ENCODE data around the gene AOPEP. TPM values are rescaled to one million over a fixed set of nuclear protein-coding genes. Genes with fewer than 3 reads are reported as not detected.

The AOPEP gene
- total and polyA plus RNA-seq, 9 of the 15 experiments (the other 6 are each of a cell fraction or from before 2014, with no cell fraction given): 4.5 to 19.3 (median 13.5) TPM

GRCh38 chr9:95125652-95126051, 399.2 kb downstream of the AOPEP start:
- no TSS peak for BruUV-seq (replicated peaks)
- in situ Hi-C loops (cut with MboI) (loop anchor here (10.0 kb wide), 1 partner anchor 341 kb away; no protein-coding TSS in a partner anchor), intact Hi-C loops (cut with micrococcal nuclease) (loop anchor here (10.0 kb wide), 1 partner anchor 571 kb away; the partner anchor contains the start of gene PCAT7)
- no peak overlapping the region for H3K4me2 ChIP-seq (ENCODE audit: insufficient read depth, low read length)
- H2AFZ ChIP-seq (ENCODE audit: low read depth, low read length): no peak overlapping the region
- no peak for DNase-seq (ENCODE audit: extremely low read depth in 1 of 4, low spot score in 3 of 4)
- no peak overlapping the region for H3K27ac ChIP-seq (ENCODE audit: extremely low read depth, low read depth, low read length)
- ATAC-seq: no peak
- H3K79me2 ChIP-seq (ENCODE audit: control insufficient read depth, insufficient read depth, low read length): no peaks in the 10 kb centered on the region
- ChIA-PET POLR2A (interaction anchor here (1.0 to 1.2 kb wide), 2 partner anchors 9 to 42 kb away, joined by 3 to 5 read pairs; no protein-coding TSS in a partner anchor), CTCF (ENCODE audit: low intra/inter-chr PET ratio) (no interaction called here)
- no peaks in the 10 kb centered on the region for H3K9me1 ChIP-seq (ENCODE audit: control insufficient read depth, insufficient read depth, low read length)
- 70% methylated on average over 3 of the region's 3 CpGs for WGBS (ENCODE audit: insufficient coverage, low coverage, missing lambda C conversion rate)
- H3K36me3 ChIP-seq (ENCODE audit: control insufficient read depth, insufficient read depth, low read length): peaks cover 7% of the 10 kb centered on the region; the same call in 2 of the 3 replicates
- no peaks in the 10 kb centered on the region for H3K9me3 ChIP-seq (replicated peaks; ENCODE audit: control insufficient read depth, insufficient read depth, low read depth, low read length)
- H3K4me3 ChIP-seq: no peak overlapping the region
- no peak overlapping the region for H3K9ac ChIP-seq (ENCODE audit: insufficient read depth in 1 of 2, low read depth in 2 of 2, low read length in 2 of 2)
- H3K27me3 ChIP-seq (ENCODE audit: control insufficient read depth in 2 of 2, insufficient read depth in 2 of 2, low read length in 2 of 2): no peaks in the 10 kb centered on the region
- FAIRE-seq: no peak
- peaks cover 0 to 6% of the 10 kb centered on the region in 2 experiments; a peak in 2 of 5 replicates for H3K4me1 ChIP-seq (replicated peaks in 1 of 2; ENCODE audit: control insufficient read depth in 2 of 2, insufficient read depth in 2 of 2, low read length in 2 of 2)
- H4K20me1 ChIP-seq (replicated peaks; ENCODE audit: control insufficient read depth, insufficient read depth, low read length): no peaks in the 10 kb centered on the region
- TF ChIP-seq CEBPZ (IDR thresholded peaks at IDR 0.05; ENCODE audit: borderline replicate concordance, low read depth, low read length) (no peak), SRF (CRISPR knock-in tag; IDR thresholded peaks at IDR 0.05) (no peak), CHD4 (IDR thresholded peaks at IDR 0.05; ENCODE audit: insufficient read depth, insufficient replicate concordance, low read depth, low read length, poor library complexity, severe bottlenecking) (no peak), TAF1 (IDR thresholded peaks at IDR 0.05; ENCODE audit: control insufficient read depth, extremely low read depth, insufficient read depth, low read length, severe bottlenecking) (no peak), DNMT1 (IDR thresholded peaks at IDR 0.05) (no peak), ZNF316 (IDR thresholded peaks at IDR 0.05) (no peak), MCM7 (IDR thresholded peaks at IDR 0.05) (no peak), SMARCA5 (IDR thresholded peaks at IDR 0.05) (no peak), CTCF (IDR thresholded peaks at IDR 0.05 in 2 of 3, conservative IDR thresholded peaks at IDR 0.05 in 1 of 3; ENCODE audit: insufficient read depth in 2 of 3, low read depth in 1 of 3, low read length in 3 of 3) (no peak), DEAF1 (CRISPR knock-in tag; IDR thresholded peaks at IDR 0.05) (no peak), BRD4 (IDR thresholded peaks at IDR 0.05) (no peak), ZNF24 (IDR thresholded peaks at IDR 0.05) (no peak), HDAC6 (IDR thresholded peaks at IDR 0.05; ENCODE audit: low read depth, low read length) (no peak), YBX1 (IDR thresholded peaks at IDR 0.05) (no peak)

Data from K562 (cell line).